Measurements from ENCODE around the gene KRT71.

Gene KRT71

GRCh38 chr12:52582971-52583456, 30.1 kb upstream of the KRT71 start:
- H3K36me3 ChIP-seq (ENCODE audit: control insufficient read depth in 4 of 4, insufficient read depth in 4 of 4, low read length in 3 of 4), result no peaks in the 10 kb centered on the region
- H3K4me3 ChIP-seq (ENCODE audit: control insufficient read depth in 1 of 7, extremely low read depth in 1 of 7, insufficient read depth in 4 of 7, low read depth in 2 of 7, low read length in 6 of 7), result no peak overlapping the region
- peaks cover 0 to 13% (median 3%) of the 10 kb centered on the region in 4 experiments for H3K4me1 ChIP-seq (ENCODE audit: control extremely low read depth in 1 of 4, control insufficient read depth in 4 of 4, insufficient read depth in 4 of 4, low read length in 3 of 4)
- 20% methylated on average over 4 of the region's 7 CpGs for WGBS (ENCODE audit: insufficient coverage)
- CTCF ChIA-PET, result interaction anchor here (0.7 to 18.8 kb wide), 25 partner anchors 9 to 425 kb away, joined by 3 to 467 read pairs (median 4); partner anchors contain the start of gene KRT74
- peaks cover 0 to 13% (median 0%) of the 10 kb centered on the region in 5 experiments for H3K27me3 ChIP-seq (replicated peaks in 2 of 5; ENCODE audit: control insufficient read depth in 4 of 5, insufficient read depth in 5 of 5, low read length in 4 of 5)
- H3K9me3 ChIP-seq (ENCODE audit: control extremely low read depth in 1 of 5, control insufficient read depth in 4 of 5, insufficient read depth in 2 of 5, low read depth in 1 of 5, low read length in 4 of 5), result no peaks in the 10 kb centered on the region
- DNase-seq, result peak; percentile 58 to 82 (median 70)
- POLR2A ChIA-PET, result interaction anchor here (0.5 kb wide), 1 partner anchor 664 kb away, joined by 7 read pairs; no protein-coding TSS in a partner anchor
- no peak overlapping the region for H3K27ac ChIP-seq (ENCODE audit: insufficient read depth in 1 of 2, low read depth in 1 of 2, low read length in 2 of 2, poor library complexity in 1 of 2, severe bottlenecking in 2 of 2)

- ChIA-PET CTCF (interaction anchor here (0.7 to 18.8 kb wide), 22 partner anchors 8 to 425 kb away, joined by 3 to 467 read pairs (median 4); partner anchors contain the start of gene KRT74), POLR2A (no interaction called here)
- peaks cover 0 to 13% (median 3%) of the 10 kb centered on the region in 4 experiments for H3K4me1 ChIP-seq (ENCODE audit: control extremely low read depth in 1 of 4, control insufficient read depth in 4 of 4, insufficient read depth in 4 of 4, low read length in 3 of 4)
- H3K4me3 ChIP-seq (ENCODE audit: control insufficient read depth in 1 of 7, extremely low read depth in 1 of 7, insufficient read depth in 4 of 7, low read depth in 2 of 7, low read length in 6 of 7), result no peak overlapping the region
- WGBS (ENCODE audit: insufficient coverage), result no CpG with 5 or more reads among the region's 2 CpGs
- H3K9me3 ChIP-seq (ENCODE audit: control extremely low read depth in 1 of 5, control insufficient read depth in 4 of 5, insufficient read depth in 2 of 5, low read depth in 1 of 5, low read length in 4 of 5), result no peaks in the 10 kb centered on the region
- no peaks in the 10 kb centered on the region for H3K36me3 ChIP-seq (ENCODE audit: control insufficient read depth in 4 of 4, insufficient read depth in 4 of 4, low read length in 3 of 4)
- DNase-seq, result no peak
- peaks cover 0 to 13% (median 0%) of the 10 kb centered on the region in 5 experiments for H3K27me3 ChIP-seq (replicated peaks in 2 of 5; ENCODE audit: control insufficient read depth in 4 of 5, insufficient read depth in 5 of 5, low read length in 4 of 5)
- no peak overlapping the region for H3K27ac ChIP-seq (ENCODE audit: insufficient read depth in 1 of 2, low read depth in 1 of 2, low read length in 2 of 2, poor library complexity in 1 of 2, severe bottlenecking in 2 of 2)
Observed at GRCh38 chr12:52582486-52582885, 29.5 kb upstream of the KRT71 start.

DNA sequence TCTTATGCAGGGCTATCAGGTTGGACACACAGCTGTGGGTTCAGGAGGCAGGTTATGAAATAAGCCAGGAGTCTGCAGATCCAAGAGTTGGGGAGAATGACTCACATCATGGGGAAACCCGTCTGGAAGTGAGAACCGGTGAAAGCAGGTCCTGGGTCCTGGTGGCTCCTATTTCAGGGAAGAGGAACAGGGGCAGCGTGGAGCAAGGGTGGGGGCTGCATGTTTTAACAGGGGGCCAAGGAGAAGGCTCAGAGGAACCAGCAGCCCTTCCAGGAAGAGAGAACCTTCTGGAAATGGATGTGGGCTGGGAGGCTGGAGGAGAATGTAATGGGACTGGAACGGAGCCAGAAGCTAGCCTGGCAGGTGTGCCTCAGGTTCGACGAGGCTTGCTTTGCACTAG, 28.5 kb upstream of the KRT71 start:
- no peak overlapping the region for H3K4me3 ChIP-seq (ENCODE audit: control insufficient read depth in 1 of 7, extremely low read depth in 1 of 7, insufficient read depth in 4 of 7, low read depth in 2 of 7, low read length in 6 of 7)
- H3K36me3 ChIP-seq (ENCODE audit: control insufficient read depth in 4 of 4, insufficient read depth in 4 of 4, low read length in 3 of 4), result no peaks in the 10 kb centered on the region
- no peaks in the 10 kb centered on the region for H3K9me3 ChIP-seq (ENCODE audit: control extremely low read depth in 1 of 5, control insufficient read depth in 4 of 5, insufficient read depth in 2 of 5, low read depth in 1 of 5, low read length in 4 of 5)
- ChIA-PET POLR2A (no interaction called here), CTCF (interaction anchor here (1.0 to 18.8 kb wide), 13 partner anchors 20 to 294 kb away, joined by 3 to 467 read pairs (median 3); no protein-coding TSS in a partner anchor)
- H3K27ac ChIP-seq (ENCODE audit: insufficient read depth in 1 of 2, low read depth in 1 of 2, low read length in 2 of 2, poor library complexity in 1 of 2, severe bottlenecking in 2 of 2), result no peak overlapping the region
- peaks cover 0 to 13% (median 0%) of the 10 kb centered on the region in 5 experiments for H3K27me3 ChIP-seq (replicated peaks in 2 of 5; ENCODE audit: control insufficient read depth in 4 of 5, insufficient read depth in 5 of 5, low read length in 4 of 5)
- no peak for DNase-seq
- H3K4me1 ChIP-seq (ENCODE audit: control extremely low read depth in 1 of 4, control insufficient read depth in 4 of 4, insufficient read depth in 4 of 4, low read length in 3 of 4), result peaks cover 0 to 13% (median 3%) of the 10 kb centered on the region in 4 experiments
- 100% methylated on average over 3 of the region's 6 CpGs for WGBS (ENCODE audit: insufficient coverage)

DNA sequence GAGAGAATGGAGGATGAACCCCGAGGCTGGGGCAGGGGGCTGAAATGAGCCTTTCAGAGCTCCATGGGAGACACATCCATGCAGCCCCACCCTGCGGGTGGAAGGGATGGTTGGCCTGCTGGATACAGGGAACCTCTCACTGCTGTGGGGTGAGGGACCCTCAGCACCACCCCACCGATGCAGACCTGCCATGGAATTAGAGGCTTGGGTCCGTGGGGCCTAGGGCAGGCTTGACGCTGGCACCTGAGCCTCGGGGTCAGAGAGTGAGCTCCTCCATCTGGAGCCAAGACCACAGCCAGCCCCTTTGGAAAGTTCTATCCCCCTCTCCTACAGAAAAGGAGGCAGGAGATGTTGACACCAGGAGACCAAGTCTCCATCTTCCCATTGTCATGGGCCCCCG, 28.1 kb upstream of the KRT71 start:
- peaks cover 0 to 13% (median 3%) of the 10 kb centered on the region in 4 experiments for H3K4me1 ChIP-seq (ENCODE audit: control extremely low read depth in 1 of 4, control insufficient read depth in 4 of 4, insufficient read depth in 4 of 4, low read length in 3 of 4)
- no peaks in the 10 kb centered on the region for H3K36me3 ChIP-seq (ENCODE audit: control insufficient read depth in 4 of 4, insufficient read depth in 4 of 4, low read length in 3 of 4)
- ChIA-PET CTCF (interaction anchor here (1.1 to 18.8 kb wide), 7 partner anchors 116 to 295 kb away, joined by 3 to 467 read pairs (median 3); no protein-coding TSS in a partner anchor), POLR2A (no interaction called here)
- DNase-seq, result no peak
- H3K4me3 ChIP-seq (ENCODE audit: control insufficient read depth in 1 of 7, extremely low read depth in 1 of 7, insufficient read depth in 4 of 7, low read depth in 2 of 7, low read length in 6 of 7), result no peak overlapping the region
- WGBS (ENCODE audit: insufficient coverage), result 94% methylated on average over 6 of the region's 7 CpGs
- peaks cover 0 to 15% (median 0%) of the 10 kb centered on the region in 5 experiments for H3K27me3 ChIP-seq (replicated peaks in 2 of 5; ENCODE audit: control insufficient read depth in 4 of 5, insufficient read depth in 5 of 5, low read length in 4 of 5)
- H3K9me3 ChIP-seq (ENCODE audit: control extremely low read depth in 1 of 5, control insufficient read depth in 4 of 5, insufficient read depth in 2 of 5, low read depth in 1 of 5, low read length in 4 of 5), result no peaks in the 10 kb centered on the region
- H3K27ac ChIP-seq (ENCODE audit: insufficient read depth in 1 of 2, low read depth in 1 of 2, low read length in 2 of 2, poor library complexity in 1 of 2, severe bottlenecking in 2 of 2), result no peak overlapping the region

DNA sequence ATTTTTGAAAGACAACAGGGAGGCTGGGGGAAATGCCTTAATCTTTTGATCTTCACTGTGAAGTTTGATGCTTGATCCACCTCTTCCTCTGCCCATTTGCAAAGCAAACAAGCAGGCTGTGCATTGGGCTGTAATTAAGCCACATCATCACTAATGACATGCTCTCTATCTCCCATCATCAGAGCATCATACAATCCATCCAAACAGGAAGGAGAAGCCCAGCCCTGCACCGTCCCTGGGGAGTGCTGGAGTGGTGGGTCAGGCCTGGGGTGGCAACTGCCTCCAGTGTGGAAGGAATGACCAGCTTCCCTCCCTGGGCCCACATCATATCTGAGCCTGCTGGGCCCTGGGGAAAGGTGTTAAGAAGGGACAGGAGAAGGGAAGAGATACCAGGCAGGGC, 27.6 kb upstream of the KRT71 start:
- WGBS (ENCODE audit: insufficient coverage), result 67% methylated on average over 1 of the region's 1 CpG

DNA sequence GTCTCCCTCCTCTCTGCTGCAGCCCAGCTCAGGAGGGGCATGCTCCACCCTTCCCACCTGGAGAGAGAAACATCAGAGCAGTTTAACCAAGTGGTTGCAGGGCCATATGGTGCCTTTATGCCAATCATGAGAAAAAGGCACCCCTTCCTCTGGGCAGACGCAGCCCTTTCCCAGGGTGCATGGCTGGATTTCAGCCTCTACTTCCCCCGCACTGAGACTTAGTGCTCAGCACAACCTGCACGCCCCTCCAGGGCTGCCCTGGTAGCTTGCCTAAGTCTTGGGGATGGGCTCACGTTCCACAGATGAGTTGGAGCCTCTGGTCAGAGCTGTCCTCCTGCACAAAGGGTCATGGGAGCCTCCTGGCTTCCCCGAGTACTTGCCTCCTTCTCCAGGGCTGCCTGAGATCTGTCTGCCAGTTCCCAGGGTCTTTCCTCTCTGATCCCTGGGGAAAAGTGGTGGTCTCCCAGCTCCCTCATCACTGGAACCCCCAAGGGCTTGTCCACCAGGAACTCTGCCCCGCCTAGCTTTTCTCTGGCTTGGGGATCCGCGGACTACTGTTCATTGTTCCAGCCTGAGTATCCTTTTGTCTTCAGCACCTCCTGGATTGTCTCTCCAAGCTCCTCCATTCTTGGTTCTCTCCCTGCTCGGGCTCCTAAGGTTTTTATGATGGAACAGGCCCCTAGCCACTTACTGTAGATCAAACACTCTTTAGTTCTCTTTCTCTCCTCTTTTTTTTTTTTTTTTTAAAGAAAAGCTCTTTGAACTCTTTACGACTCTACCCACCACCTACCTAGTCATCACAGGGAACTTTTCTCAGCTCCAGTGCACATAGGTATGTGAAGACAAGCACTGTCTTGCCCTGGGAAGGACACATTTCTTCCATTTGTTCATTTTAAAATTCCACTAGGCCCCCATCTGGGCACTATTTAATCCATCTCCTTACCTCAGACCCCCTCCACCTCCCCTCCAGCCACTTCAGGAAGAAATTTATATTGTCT, 26.8 kb upstream of the KRT71 start:
- Histone ChIP-seq H3K4me3 (ENCODE audit: control insufficient read depth in 1 of 7, extremely low read depth in 1 of 7, insufficient read depth in 4 of 7, low read depth in 2 of 7, low read length in 6 of 7) (no peak overlapping the region), H3K36me3 (ENCODE audit: control insufficient read depth in 4 of 4, insufficient read depth in 4 of 4, low read length in 3 of 4) (no peaks in the 10 kb centered on the region), H3K9me3 (ENCODE audit: control extremely low read depth in 1 of 5, control insufficient read depth in 4 of 5, insufficient read depth in 2 of 5, low read depth in 1 of 5, low read length in 4 of 5) (no peaks in the 10 kb centered on the region), H3K4me1 (ENCODE audit: control extremely low read depth in 1 of 4, control insufficient read depth in 4 of 4, insufficient read depth in 4 of 4, low read length in 3 of 4) (peaks cover 0 to 2% (median 0%) of the 10 kb centered on the region in 4 experiments), H3K27ac (ENCODE audit: insufficient read depth in 1 of 2, low read depth in 1 of 2, low read length in 2 of 2, poor library complexity in 1 of 2, severe bottlenecking in 2 of 2) (no peak overlapping the region), H3K27me3 (replicated peaks in 2 of 5; ENCODE audit: control insufficient read depth in 4 of 5, insufficient read depth in 5 of 5, low read length in 4 of 5) (peaks cover 0 to 15% (median 0%) of the 10 kb centered on the region in 5 experiments)
- WGBS (ENCODE audit: insufficient coverage), result 96% methylated on average over 9 of the region's 10 CpGs
- DNase-seq, result no peak
- ChIA-PET CTCF (interaction anchor here (0.5 to 18.8 kb wide), 6 partner anchors 9 to 402 kb away, joined by 3 to 467 read pairs (median 4); no protein-coding TSS in a partner anchor), POLR2A (interaction anchor here (0.8 kb wide), 1 partner anchor 18 kb away, joined by 3 read pairs; no protein-coding TSS in a partner anchor)

More for the DNA sequence above, 27.6 kb upstream of the KRT71 start:
- ChIA-PET CTCF (interaction anchor here (1.1 to 18.8 kb wide), 5 partner anchors 117 to 295 kb away, joined by 3 to 467 read pairs (median 3); no protein-coding TSS in a partner anchor), POLR2A (interaction anchor here (0.8 kb wide), 1 partner anchor 17 kb away, joined by 3 read pairs; no protein-coding TSS in a partner anchor)
- Histone ChIP-seq H3K9me3 (ENCODE audit: control extremely low read depth in 1 of 5, control insufficient read depth in 4 of 5, insufficient read depth in 2 of 5, low read depth in 1 of 5, low read length in 4 of 5) (no peaks in the 10 kb centered on the region), H3K27ac (ENCODE audit: insufficient read depth in 1 of 2, low read depth in 1 of 2, low read length in 2 of 2, poor library complexity in 1 of 2, severe bottlenecking in 2 of 2) (no peak overlapping the region), H3K4me1 (ENCODE audit: control extremely low read depth in 1 of 4, control insufficient read depth in 4 of 4, insufficient read depth in 4 of 4, low read length in 3 of 4) (peaks cover 0 to 8% (median 3%) of the 10 kb centered on the region in 4 experiments), H3K4me3 (ENCODE audit: control insufficient read depth in 1 of 7, extremely low read depth in 1 of 7, insufficient read depth in 4 of 7, low read depth in 2 of 7, low read length in 6 of 7) (no peak overlapping the region), H3K36me3 (ENCODE audit: control insufficient read depth in 4 of 4, insufficient read depth in 4 of 4, low read length in 3 of 4) (no peaks in the 10 kb centered on the region), H3K27me3 (replicated peaks in 2 of 5; ENCODE audit: control insufficient read depth in 4 of 5, insufficient read depth in 5 of 5, low read length in 4 of 5) (peaks cover 0 to 15% (median 0%) of the 10 kb centered on the region in 5 experiments)
- no peak for DNase-seq

Data from common myeloid progenitor, CD34-positive (primary cell).